Astrocyte of the cerebellum (primary cell): ENCODE data around the gene CHRNA10.

Source experiments
- DNase-seq: peaks from one replicate; pipeline ENCODE4 v3.0.0-alpha.2; 2011; ENCODE audit warnings: low read depth
- H3K4me3 ChIP-seq: 2 replicates; pipeline ENCODE4 v1.5.1; 2011; ENCODE audit warnings: mild to moderate bottlenecking, low read depth, low read length, moderate library complexity
- in situ Hi-C: cut with HindIII; loops from 2 replicates; pipeline ENCODE4 v1.10.0; 2017; ENCODE audit warnings: low sequenced_read_pairs
- TF ChIP-seq, protein P1 (sequence below): IDR thresholded peaks from 2 replicates; pipeline ENCODE4 v1.5.1; 2012; ENCODE audit warnings: low read length, low read depth, moderate library complexity, mild to moderate bottlenecking; ENCODE audit errors: missing control alignments

Gene CHRNA10

DNA sequence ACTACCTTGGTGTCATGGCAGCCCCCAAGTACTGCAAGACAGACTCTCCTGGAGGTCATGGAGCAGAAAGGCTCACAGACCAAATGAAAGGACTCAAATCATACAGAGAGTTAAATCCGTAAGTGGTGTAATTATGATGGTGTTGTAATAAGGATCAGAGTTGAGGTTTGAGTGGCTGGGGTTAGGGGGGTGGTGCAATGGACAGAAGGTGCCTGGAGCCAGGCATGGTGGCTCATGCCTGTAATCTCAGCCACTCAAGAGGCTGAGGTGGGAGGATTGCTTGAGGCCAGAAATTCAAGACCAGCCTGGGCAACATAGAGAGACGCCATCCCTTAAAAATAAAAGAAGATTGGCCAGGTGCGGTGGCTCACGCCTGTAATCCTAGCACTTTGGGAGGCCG, 48.1 kb downstream of the CHRNA10 start:
- H3K4me3 ChIP-seq: no peak overlapping the region
- TF ChIP-seq, protein P1, sequence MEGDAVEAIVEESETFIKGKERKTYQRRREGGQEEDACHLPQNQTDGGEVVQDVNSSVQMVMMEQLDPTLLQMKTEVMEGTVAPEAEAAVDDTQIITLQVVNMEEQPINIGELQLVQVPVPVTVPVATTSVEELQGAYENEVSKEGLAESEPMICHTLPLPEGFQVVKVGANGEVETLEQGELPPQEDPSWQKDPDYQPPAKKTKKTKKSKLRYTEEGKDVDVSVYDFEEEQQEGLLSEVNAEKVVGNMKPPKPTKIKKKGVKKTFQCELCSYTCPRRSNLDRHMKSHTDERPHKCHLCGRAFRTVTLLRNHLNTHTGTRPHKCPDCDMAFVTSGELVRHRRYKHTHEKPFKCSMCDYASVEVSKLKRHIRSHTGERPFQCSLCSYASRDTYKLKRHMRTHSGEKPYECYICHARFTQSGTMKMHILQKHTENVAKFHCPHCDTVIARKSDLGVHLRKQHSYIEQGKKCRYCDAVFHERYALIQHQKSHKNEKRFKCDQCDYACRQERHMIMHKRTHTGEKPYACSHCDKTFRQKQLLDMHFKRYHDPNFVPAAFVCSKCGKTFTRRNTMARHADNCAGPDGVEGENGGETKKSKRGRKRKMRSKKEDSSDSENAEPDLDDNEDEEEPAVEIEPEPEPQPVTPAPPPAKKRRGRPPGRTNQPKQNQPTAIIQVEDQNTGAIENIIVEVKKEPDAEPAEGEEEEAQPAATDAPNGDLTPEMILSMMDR: no peak
- no peak for DNase-seq
- in situ Hi-C loops: no loop called here

- no peak for DNase-seq
- no peak overlapping the region for H3K4me3 ChIP-seq
- in situ Hi-C loops: no loop called here
- TF ChIP-seq, protein P1: no peak
Measured at GRCh38 chr11:3622521-3622920, 48.7 kb downstream of the CHRNA10 start.

DNA sequence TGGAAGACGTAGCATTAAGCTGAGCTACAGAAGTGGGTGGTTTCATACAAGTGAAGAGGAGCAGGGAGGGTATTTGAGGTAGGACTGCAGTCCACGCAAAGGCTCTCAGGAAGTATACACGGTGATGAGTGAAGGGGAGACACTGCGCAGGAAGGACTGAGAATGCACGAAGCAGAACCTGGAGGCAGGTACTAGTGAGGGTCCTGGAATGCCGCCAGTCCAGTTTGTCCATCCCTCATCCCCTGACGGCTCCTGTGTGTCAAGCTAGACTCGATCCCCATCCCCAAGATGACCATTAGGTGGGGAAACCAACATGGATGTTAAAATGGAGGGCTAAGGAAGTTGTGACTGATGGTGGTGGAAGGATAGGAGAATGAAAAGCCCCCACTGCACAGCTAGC, 53.2 kb downstream of the CHRNA10 start:
- H3K4me3 ChIP-seq: no peak overlapping the region
- DNase-seq: no peak
- in situ Hi-C loops: no loop called here
- TF ChIP-seq, protein P1: no peak

DNA sequence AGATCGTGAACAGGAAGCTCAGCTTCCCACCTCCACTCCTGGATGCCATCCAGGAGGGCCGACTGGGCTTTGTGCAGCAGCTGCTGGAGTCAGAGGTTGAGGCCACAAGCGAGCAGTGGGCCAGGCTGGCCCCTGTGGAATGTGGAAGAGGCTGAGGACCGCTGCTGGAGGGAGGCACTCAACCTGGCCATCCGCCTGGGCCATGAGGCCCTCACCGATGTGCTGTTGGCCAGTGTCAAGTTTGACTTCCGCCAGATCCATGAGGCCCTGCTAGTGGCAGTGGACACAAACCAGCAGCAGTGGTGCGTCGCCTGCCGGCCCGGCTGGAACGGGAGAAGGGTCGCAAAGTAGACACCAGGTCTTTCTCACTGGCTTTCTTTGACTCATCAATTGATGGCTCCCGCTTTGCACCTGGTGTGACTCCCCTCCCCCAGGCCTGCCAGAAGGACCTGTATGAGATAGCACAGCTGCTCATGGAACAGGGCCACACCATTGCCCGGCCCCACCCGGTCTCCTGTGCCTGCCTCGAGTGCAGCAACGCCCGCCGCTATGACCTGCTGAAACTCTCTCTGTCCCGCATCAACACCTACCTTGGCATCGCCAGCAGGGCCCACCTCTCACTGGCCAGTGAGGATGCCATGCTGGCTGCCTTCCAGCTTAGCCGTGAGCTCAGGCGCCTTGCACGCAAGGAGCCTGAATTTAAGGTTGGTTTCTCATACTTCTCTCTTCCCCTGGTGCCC, 54.3 kb downstream of the CHRNA10 start:
- H3K4me3 ChIP-seq: no peak overlapping the region
- TF ChIP-seq, protein P1: no peak
- no peak for DNase-seq
- in situ Hi-C loops: no loop called here

DNA sequence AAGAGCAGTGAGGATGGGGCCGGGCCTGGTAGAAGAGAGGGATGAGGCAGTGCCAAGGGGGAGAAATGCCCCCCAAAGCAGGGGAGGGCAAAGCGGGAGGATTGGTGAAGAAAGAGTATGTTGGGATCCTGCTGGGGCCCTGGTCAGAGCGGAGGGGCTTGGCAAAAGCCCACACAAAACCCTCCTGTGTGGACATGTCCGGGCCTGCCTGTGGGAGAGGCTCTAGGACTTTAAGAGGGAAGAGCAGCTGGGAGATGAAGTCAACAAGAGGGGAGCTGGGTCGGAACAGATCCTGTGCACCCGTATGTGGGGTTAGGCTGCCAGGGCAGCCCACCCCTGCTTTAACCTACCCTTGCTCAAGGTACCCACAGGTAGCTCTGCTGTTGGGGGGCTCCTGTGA, 55.2 kb downstream of the CHRNA10 start:
- H3K4me3 ChIP-seq: no peak overlapping the region
- in situ Hi-C loops: no loop called here
- TF ChIP-seq, protein P1: no peak
- DNase-seq: no peak
